KMS-11 (cell line): ENCODE data around the gene SLC7A7.
A peak's percentile ranks its signal among the peaks of the same experiment; 100 is the strongest.
"Not testable (repeated sequence)": the region's sequence is repeated elsewhere in the genome, so short reads cannot be mapped to it uniquely, and the experiment has no call there.

Source experiments
- H2AFZ ChIP-seq: fragments of 200-600 bp; sonication (generic); 2 replicates; pipeline ENCODE4 v1.6.1; 2016; ENCODE audit warnings: antibody characterized with exemption, mixed run types, low read depth
- H3K27ac ChIP-seq: fragments of 200-600 bp; sonication (generic); 2 replicates; pipeline ENCODE4 v1.6.1; 2016; ENCODE audit warnings: mild to moderate bottlenecking, mixed run types
- H3K27me3 ChIP-seq: fragments of 200-600 bp; sonication (generic); 2 replicates; pipeline ENCODE4 v1.6.1; 2017; ENCODE audit warnings: mild to moderate bottlenecking, low read depth, mixed run types, moderate library complexity; ENCODE audit not compliant: insufficient read depth
- H3K36me3 ChIP-seq: fragments of 200-600 bp; sonication (generic); 2 replicates; pipeline ENCODE4 v1.6.1; 2017; ENCODE audit warnings: mild to moderate bottlenecking, mixed run types; ENCODE audit not compliant: insufficient read depth
- H3K4me1 ChIP-seq: fragments of 200-600 bp; sonication (generic); 2 replicates; pipeline ENCODE4 v1.6.1; 2016; ENCODE audit warnings: mild to moderate bottlenecking, low read depth, mixed run types; ENCODE audit not compliant: poor library complexity, severe bottlenecking
- H3K4me2 ChIP-seq: fragments of 200-600 bp; sonication (generic); 2 replicates; pipeline ENCODE4 v1.7.0; 2016; ENCODE audit warnings: mild to moderate bottlenecking, mixed run types
- H3K4me3 ChIP-seq: fragments of 200-600 bp; sonication (generic); IDR thresholded peaks from 2 replicates; pipeline ENCODE4 v1.6.1; 2017; ENCODE audit warnings: low read depth, low read length, mixed read lengths; ENCODE audit not compliant: insufficient read depth
- H3K79me2 ChIP-seq: fragments of 200-600 bp; sonication (generic); 2 replicates; pipeline ENCODE4 v1.6.1; 2016; ENCODE audit warnings: low read depth, mixed run types; ENCODE audit not compliant: insufficient read depth
- H3K9ac ChIP-seq: fragments of 200-600 bp; sonication (generic); 2 replicates; pipeline ENCODE4 v1.6.1; 2016; ENCODE audit warnings: mild to moderate bottlenecking, mixed run types
- H4K20me1 ChIP-seq: fragments of 200-600 bp; sonication (generic); 2 replicates; pipeline ENCODE4 v1.6.1; 2016; ENCODE audit warnings: mild to moderate bottlenecking, mixed run types; ENCODE audit not compliant: insufficient read depth
- TF ChIP-seq, protein P1 (sequence below): fragments of 200-600 bp; sonication (generic); conservative IDR thresholded peaks from 2 replicates; pipeline ENCODE4 v1.6.1; 2017; ENCODE audit warnings: low read depth, mild to moderate bottlenecking, antibody characterized with exemption, low read length, moderate library complexity, mixed read lengths

The SLC7A7 gene

GRCh38 chr14:22766457-22767322 is 48.5 kb downstream of the SLC7A7 start, which contains the start of gene OXA1L:
TSS of gene OXA1L (plus strand) at chr14:22766688. CDS start at chr14:22766702, 14 bp downstream.
- Histone ChIP-seq H2AFZ (peak within 1 kb of the TSS; percentile 82), H3K4me1 (peaks cover 24% of the 10 kb centered on the region), H3K36me3 (peaks cover 7% of the 10 kb centered on the region; the same call in 1 of the 2 replicates), H4K20me1 (no peaks in the 10 kb centered on the region), H3K79me2 (peaks cover 35% of the 10 kb centered on the region), H3K27ac (peak within 1 kb of the TSS; percentile 98), H3K9ac (peak within 1 kb of the TSS; percentile 98), H3K4me3 (no peak within 1 kb of the TSS), H3K27me3 (no peaks in the 10 kb centered on the region), H3K4me2 (peak within 1 kb of the TSS; percentile 99)
- TF ChIP-seq, protein P1, sequence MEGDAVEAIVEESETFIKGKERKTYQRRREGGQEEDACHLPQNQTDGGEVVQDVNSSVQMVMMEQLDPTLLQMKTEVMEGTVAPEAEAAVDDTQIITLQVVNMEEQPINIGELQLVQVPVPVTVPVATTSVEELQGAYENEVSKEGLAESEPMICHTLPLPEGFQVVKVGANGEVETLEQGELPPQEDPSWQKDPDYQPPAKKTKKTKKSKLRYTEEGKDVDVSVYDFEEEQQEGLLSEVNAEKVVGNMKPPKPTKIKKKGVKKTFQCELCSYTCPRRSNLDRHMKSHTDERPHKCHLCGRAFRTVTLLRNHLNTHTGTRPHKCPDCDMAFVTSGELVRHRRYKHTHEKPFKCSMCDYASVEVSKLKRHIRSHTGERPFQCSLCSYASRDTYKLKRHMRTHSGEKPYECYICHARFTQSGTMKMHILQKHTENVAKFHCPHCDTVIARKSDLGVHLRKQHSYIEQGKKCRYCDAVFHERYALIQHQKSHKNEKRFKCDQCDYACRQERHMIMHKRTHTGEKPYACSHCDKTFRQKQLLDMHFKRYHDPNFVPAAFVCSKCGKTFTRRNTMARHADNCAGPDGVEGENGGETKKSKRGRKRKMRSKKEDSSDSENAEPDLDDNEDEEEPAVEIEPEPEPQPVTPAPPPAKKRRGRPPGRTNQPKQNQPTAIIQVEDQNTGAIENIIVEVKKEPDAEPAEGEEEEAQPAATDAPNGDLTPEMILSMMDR: no peak

DNA sequence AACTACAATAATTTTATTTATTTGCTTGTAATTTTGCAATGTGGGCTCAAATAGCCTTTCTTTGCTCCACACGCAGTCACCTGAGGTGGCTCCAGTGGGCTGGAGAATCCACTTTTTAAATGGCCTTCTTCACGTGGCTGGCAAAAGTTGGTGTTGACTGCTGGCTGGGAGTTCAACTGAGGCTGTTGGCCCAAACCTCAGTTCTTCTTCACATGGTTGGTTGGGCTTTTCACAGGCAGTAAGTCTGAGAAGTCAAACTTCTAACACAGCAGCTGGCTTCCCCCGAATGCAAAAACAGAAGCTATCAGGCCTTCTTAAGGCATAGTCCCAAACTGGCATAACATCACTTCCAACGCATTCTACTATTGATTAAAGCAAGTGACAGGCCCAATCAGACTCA is 50.9 kb downstream of the SLC7A7 start:
- H3K4me1 ChIP-seq: peaks cover 24% of the 10 kb centered on the region
- no peaks in the 10 kb centered on the region for H4K20me1 ChIP-seq
- peaks cover 31% of the 10 kb centered on the region for H3K79me2 ChIP-seq
- H3K4me2 ChIP-seq: no peak overlapping the region
- TF ChIP-seq, protein P1: no peak
- no peak overlapping the region for H2AFZ ChIP-seq
- H3K27me3 ChIP-seq: no peaks in the 10 kb centered on the region
- H3K4me3 ChIP-seq: no peak overlapping the region
- H3K9ac ChIP-seq: no peak overlapping the region
- no peaks in the 10 kb centered on the region; the same call in 1 of the 2 replicates for H3K36me3 ChIP-seq
- H3K27ac ChIP-seq: no peak overlapping the region

GRCh38 chr14:22761734-22762133 is 53.5 kb downstream of the SLC7A7 start:
- H3K27me3 ChIP-seq: no peaks in the 10 kb centered on the region
- TF ChIP-seq, protein P1: no peak
- peaks cover 5% of the 10 kb centered on the region; the same call in 1 of the 2 replicates for H3K79me2 ChIP-seq
- no peak overlapping the region for H3K27ac ChIP-seq
- no peak overlapping the region for H3K9ac ChIP-seq
- peaks cover 10% of the 10 kb centered on the region for H3K4me1 ChIP-seq
- no peak overlapping the region for H3K4me2 ChIP-seq
- no peaks in the 10 kb centered on the region for H4K20me1 ChIP-seq
- H3K36me3 ChIP-seq: no peaks in the 10 kb centered on the region
- H3K4me3 ChIP-seq: no peak overlapping the region
- H2AFZ ChIP-seq: no peak overlapping the region

GRCh38 chr14:22757972-22758650 is 57.1 kb downstream of the SLC7A7 start:
- H4K20me1 ChIP-seq, H3K79me2 ChIP-seq, H3K9ac ChIP-seq, H3K4me2 ChIP-seq, H3K27me3 ChIP-seq, H3K36me3 ChIP-seq, H3K4me3 ChIP-seq, H3K27ac ChIP-seq, H2AFZ ChIP-seq: not testable (repeated sequence)
- H3K4me1 ChIP-seq: peaks cover 23% of the 10 kb centered on the region
